AG09309 (cell line): ENCODE results near the gene TRPM4.

Experiments used
- DNase-seq: peaks from one replicate; pipeline ENCODE4 v3.0.0-alpha.2; 2010; ENCODE audit warnings: low read depth
- H3K4me3 ChIP-seq: 2 replicates; pipeline ENCODE4 v1.5.1; 2011; ENCODE audit warnings: mild to moderate bottlenecking, low read depth, low read length, moderate library complexity; ENCODE audit not compliant: control insufficient read depth
- CTCF ChIP-seq: IDR thresholded peaks from 2 replicates; pipeline ENCODE4 v1.5.1; 2011; ENCODE audit warnings: mild to moderate bottlenecking, low read depth, low read length, inconsistent platforms; ENCODE audit not compliant: insufficient read depth, control insufficient read depth; ENCODE audit errors: missing control alignments

Gene TRPM4

GRCh38 chr19:49157445-49158224 is at the start of gene TRPM4:
Gene TRPM4, plus strand, starts transcription at chr19:49157792. Its CDS starts 75 bp downstream, at chr19:49157867.
- peak within 1 kb of the TSS; percentile 97 for H3K4me3 ChIP-seq
- no peak for DNase-seq
- TF ChIP-seq CTCF = no peak

- TF ChIP-seq CTCF = no peak
- DNase-seq = no peak
- no peak overlapping the region for H3K4me3 ChIP-seq
Observed at GRCh38 chr19:49109051-49109450, 48.5 kb upstream of the TRPM4 start.

- DNase-seq = no peak
- no peak overlapping the region for H3K4me3 ChIP-seq
- TF ChIP-seq CTCF = no peak
Observed at GRCh38 chr19:49109569-49110233, 47.9 kb upstream of the TRPM4 start.

- no peak for DNase-seq
- H3K4me3 ChIP-seq = no peak overlapping the region
Observed at GRCh38 chr19:49110567-49110966, 47.0 kb upstream of the TRPM4 start.

GRCh38 chr19:49111218-49111998 is 46.2 kb upstream of the TRPM4 start:
- no peak for DNase-seq
- H3K4me3 ChIP-seq = no peak overlapping the region
- no peak for TF ChIP-seq CTCF

More at GRCh38 chr19:49110567-49110966, 47.0 kb upstream of the TRPM4 start:
- no peak for TF ChIP-seq CTCF

GRCh38 chr19:49113762-49114629 is 43.6 kb upstream of the TRPM4 start, which contains the start of gene LIN7B:
Gene LIN7B, plus strand, starts transcription at chr19:49114370. Its CDS starts 35 bp downstream, at chr19:49114405.
- DNase-seq = no peak
- peak within 1 kb of the TSS; percentile 67 for H3K4me3 ChIP-seq
- peak; percentile 18 for TF ChIP-seq CTCF
